Measurements from ENCODE around the gene TBC1D22A.

- TF ChIP-seq EZH2phosphoT487 (IDR thresholded peaks at IDR 0.05; ENCODE audit: low read depth, severe bottlenecking, unreplicated experiment) (no peak), CTCF (IDR thresholded peaks at IDR 0.05; ENCODE audit: poor library complexity) (no peak), EZH2 (IDR thresholded peaks at IDR 0.05; ENCODE audit: borderline replicate concordance) (no peak)
These were observed 360.1 kb downstream of the TBC1D22A start for GRCh38 chr22:47122441-47123000.
